HG03280 (cell line): ENCODE data around the gene GSN.

Source experiments
- ATAC-seq: cut with Tn5 transposase; IDR thresholded peaks from one replicate; pipeline ENCODE4 v1.9.1; 2021; ENCODE audit warnings: mild to moderate bottlenecking, moderate library complexity; ENCODE audit not compliant: unreplicated experiment

The GSN gene

DNA sequence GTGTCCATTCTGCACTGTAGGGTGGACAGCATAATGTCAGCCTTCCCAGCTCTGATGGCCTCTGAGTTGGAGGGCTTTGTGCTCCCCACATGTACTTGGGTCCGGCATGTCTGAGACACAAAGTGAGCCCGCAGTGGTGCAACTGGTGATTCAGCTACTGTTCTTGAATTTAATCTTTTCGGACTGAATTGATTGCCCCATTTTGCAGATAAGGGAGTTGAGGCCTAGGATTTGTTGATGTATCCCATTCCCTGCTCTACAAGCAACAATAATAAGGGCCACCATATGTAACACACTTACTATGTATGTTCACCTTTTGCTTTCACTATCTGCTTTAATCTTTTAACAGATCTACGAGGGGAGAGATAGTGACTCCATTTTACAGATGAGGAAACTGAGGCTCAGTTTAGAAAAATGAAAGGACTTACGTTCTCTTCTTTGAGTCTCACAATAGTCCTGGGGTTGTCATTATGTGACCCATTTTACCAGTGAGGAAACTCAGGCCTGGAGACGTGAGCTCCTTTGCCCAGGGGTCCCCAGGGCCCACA lies 4.5 kb downstream of the GSN start:
- ATAC-seq, result no peak

DNA sequence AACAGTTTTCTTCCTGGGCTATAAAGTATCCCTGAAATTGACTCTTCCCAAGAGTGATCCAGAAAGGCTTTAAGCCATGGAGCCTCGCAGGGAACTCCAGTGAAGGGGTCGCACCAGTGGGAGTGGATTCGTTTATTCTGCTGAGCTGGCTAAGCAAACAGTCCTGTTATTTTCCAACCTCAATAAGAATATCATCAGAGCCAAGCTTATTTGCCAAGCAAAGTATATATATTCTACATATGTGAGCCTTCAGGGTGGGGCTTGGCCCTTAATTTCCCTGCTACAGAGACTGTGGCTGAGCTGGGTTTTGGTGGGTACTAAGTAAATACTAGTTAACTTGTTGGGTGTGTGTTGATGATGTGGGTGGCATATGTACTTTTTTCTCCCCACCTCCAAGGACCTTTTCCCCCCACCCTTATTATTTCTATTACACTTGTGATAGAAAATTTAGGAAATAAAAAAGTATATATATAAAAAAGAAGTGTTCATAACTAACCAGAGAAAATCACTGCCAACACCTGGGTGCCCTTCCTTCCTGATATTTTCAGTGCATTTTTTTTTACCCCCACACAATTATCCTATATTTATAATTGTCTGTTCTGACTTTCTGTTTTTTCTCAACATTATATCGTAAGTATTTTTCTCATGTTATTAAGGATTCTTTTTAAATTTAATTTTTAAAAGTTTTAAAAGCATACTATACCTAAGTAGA lies 5.3 kb downstream of the GSN start:
- ATAC-seq, result no peak

DNA sequence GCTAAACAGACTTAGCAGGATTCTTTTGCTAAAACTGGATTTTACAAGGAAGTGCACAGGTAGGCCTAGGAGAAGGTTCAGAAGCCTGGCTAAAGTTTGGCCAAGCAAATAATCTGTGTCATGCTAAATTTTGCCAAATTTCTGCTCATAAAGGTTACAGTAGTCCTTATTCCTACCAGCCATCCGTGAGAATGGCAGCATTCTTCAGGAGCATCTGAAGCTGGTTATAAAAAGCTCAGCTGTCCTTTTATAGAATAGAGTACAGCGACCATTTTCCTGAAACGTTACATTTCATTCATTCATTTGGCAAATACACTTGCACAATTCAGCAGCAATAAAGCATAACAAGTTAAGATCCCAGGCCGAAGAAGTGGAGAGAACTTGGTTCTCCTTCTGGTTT lies 6.9 kb downstream of the GSN start:
- ATAC-seq, result no peak

DNA sequence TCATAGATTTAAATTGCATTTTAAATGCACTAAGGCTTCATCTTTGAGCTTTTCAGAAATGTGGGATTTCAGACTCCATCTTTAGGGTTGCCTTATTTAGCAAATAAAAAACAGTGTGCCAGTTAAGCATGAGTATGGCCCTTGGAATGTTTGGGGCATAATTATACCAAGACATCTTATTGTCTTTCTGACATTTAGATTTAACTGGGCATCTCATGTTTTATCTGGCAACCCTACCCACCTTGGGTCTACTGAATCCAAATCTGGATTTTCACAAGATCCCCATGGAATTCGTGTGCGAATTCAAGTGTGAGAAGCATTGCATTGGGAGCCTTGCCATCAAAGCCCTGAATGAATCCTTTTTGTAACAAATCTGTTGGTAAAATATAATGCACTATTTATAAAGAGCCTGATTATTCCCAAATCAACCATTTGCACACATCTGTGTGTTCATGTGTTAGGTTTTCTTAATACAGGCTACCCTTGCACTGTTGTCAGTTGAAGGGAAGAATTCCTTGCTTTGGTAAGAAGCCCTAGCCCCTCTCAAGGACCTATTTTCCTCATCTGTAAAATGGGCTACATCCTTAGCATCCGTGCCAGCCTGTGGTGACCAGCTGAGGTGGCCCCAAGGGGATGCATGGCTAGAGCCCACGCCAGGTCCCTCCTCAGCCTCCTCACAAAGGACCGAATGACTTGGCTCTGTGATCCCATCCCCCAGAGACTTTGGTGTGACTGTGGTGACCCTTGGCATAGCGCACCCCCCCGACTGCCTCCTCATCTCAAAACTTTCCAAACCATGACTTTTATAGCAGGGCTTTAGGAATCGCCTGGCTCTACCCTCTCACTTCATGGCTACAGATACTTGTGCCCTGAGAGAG lies 8.1 kb downstream of the GSN start:
- no peak for ATAC-seq

DNA sequence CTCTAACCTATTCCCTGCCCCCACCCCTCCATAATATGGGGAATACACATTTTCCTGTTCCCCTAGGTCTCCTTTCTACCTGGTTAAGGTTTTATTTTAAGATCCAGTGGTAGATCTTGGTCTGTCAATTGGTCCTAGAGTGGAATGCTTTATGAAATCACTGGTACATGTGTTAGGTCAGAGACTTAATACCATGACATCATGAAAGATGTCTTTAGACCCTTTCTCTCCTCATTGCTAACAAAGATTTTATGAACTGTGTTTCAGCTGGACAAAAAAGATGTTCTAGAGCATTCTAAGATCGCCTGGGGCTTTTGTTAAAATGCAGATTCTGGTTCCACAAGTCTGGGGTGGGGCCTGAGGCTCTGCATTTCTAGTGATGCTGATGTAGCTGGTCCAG lies 9.1 kb downstream of the GSN start:
- no peak for ATAC-seq

DNA sequence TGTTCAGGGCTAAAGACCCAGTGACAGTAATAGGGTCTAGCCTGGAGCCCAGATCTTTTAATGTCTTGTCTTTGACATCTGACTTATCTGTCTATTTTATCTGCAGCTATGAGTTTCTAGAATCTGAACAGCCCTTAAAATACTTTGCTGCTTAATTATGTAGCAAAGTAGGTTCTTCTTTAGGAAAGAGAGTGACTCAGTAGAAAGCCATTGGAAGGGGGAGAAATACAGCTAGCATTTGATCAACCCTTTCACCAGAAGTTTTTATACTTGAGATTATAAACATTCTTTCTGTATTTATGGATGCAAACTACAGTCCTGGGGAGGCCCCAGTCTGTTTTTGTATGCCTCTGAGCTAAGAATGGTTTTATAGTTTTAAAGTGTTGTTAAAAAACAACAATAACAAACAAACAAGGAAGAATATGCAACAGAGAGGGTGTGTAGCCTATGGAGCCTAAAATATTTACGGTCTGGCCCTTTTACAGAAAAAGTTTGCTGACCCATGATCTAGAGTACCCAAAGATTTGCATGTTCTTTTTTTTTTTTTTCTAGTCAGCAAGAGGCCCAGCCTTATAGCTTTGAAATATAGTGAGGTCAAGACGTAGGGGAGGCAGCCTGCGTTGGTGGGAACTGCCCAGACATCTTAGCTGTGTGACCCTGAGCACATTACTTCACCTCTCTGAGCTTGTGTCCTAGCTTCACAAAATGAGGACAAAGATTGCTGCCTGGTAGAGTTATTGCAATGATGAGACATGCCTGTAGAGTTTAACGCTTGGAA lies 9.7 kb downstream of the GSN start:
- no peak for ATAC-seq

DNA sequence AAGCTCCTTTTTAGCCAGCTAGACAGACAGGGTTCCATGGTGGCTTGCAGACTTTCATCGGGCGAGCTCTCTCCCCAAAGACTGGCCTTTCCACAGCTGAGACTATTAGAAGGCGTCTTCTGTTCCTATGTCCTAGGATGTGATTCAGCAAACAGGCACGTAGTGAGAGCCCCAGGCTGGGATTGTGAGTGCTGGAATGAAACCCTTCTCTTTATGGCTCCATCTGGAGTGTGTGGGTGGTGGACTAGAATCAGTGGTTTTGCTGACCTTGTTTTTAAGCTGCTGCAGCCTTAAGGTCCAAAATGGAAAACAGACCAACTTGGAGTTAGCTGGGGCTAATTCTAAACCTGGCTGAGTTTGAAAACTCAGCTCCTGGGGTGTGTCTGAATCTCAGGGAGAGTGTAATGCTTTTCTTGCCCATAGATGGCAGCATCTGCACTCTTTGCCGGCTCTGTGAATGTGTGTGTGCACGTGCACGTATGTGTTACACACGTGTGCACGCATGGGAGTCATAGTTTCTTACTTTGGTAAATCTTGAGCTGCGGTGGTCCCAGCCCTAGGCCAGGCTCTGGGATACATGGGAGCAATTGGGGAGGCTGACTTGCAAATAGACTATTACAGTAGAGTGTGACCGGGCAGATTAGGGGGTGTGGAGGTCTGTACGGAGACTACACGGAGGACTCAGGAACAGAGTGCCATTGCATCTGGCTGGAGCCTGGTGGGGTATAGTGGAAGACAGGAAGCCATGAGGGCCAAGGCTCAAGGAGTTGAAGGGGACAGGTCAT lies 10.7 kb downstream of the GSN start:
- ATAC-seq, result no peak

DNA sequence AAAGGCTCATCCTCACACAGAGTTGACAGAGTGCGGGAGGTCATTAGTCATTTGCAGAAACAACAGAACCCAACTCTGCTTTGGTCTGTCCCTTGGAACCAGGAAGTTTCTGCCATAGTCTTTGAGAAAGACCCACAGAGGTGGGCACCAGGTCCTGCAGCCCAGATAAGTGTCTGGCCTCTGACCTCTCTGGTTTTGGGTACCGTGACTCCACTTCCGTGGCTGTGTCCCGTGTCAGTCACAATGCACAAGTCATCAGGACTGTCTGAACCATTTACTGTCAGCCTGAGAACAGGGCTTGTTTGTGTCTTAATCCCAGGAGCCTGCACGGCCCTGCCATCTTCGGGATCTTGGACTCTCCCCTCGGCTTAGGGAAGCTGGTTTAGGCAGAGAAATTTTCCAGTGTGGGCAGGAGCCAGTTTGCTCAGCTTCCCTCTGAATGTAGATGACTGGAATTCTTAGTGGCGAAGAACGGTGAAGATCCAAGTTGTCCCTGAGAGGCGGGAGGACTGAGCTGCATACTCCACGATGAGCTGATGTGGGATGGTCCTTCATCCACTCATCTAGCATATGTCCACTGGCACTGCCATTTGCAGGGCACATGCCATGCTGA lies 11.9 kb downstream of the GSN start:
- no peak for ATAC-seq

DNA sequence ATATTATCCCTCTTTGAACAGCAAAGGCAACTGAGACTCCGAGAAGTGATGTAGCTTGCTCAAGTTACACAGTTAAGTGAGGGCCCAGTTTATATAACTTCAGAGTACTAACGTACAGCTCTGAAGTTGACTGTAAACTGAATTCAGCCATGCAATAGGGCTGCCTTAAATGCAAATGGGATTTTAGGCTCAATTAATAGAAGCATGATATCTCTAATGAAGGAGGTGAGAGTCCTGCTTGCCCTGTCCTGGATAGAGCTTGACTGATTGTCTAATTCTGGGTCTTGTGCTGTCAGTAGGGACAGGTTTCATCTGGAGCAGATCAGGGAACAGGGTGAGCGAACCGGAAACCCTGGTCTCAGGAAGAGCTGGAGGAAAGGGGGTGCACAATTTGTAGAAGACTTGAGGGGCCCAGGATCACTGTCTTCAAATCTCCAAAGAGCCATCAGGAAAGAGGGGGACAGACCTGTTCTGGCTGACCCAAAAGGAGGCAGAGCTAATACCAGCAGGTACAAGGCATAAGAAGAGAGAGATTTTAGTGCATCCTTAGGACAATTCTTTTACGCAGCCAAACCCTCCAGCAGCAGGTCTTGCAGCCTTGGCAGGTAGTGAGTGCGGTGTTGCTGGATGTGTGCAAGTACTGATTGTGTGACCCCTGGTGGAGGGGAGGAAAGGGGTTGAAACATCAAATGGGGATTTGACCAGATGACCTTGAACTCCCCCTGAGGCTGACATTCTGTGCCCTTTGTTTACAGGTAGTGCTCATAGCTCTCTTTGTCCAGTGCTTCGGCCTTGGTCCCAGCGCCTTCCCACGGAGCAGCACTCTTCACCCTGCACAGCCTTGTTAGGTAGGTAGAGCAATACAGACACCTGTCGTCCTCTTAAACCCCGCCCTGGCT lies 13.0 kb downstream of the GSN start:
- ATAC-seq, result no peak

DNA sequence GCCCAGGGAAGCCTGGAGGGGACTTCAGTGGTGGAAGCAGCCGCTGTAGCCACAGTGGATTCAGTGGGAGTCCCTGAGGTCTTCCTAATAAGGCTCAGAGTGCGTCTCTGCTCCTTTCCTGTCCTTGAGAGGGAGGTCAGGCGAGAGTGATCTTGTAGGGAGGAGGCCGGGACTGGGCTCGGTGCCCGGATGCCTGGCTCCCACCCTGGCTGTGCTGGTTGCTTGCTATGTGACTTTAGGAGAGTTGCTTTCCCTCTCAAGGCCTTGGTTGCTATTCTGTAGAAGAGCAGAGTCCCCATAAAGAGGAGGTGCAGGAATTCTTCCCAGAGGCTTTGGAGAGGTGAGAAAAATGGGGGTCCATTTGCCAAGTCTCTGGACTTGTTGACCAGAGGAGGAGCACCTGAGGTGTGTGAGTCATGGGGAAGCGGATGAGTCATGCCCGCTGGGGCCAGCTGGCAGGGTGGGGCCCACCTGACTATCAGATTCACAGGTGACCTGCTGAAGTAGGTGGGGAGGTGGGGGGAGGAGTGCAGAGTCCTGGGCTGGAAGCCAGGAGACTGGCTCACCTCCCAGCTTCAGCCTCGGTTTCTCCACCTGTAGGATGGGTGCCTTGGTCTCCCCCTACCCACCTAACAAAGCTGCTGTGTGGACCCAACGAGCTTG lies 13.8 kb downstream of the GSN start:
- ATAC-seq, result no peak

DNA sequence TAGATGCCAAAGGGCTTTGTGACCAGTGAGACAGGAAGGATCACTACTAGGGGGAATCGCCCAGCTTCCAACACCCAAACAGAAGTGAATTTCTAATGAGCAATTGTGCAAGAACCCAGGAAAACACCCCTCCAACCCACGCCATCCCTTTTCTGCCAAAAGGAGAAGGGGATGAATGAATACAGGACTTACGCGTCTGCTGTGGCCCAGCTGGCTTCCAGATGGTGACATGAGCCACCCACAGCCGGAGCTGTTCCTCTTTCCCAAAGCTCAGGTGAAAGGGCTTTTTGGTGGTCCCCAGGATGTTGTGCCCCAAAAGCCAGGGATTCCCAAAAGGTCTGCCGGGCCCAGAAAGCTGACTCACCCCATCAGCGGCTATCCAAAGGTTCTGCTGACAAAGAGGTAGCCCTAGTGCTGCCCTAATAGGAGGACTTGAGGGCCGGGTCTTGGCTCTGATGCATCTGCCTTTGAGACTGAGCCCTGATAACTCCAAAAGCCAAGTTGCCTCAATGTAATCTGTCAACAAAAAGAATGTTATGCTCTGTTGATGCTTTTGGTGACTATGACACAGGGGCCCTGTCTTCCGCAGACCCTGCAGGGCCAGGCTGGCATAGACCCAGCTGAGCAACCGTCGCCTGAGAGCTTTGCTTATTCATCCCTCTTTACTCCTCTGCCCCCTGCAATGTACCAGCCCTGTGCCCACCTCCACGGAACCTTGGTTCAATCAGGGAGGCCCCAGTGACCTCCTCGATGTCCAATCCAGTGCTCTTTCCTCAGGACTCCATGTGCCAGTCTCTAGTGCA lies 14.5 kb downstream of the GSN start:
- no peak for ATAC-seq

DNA sequence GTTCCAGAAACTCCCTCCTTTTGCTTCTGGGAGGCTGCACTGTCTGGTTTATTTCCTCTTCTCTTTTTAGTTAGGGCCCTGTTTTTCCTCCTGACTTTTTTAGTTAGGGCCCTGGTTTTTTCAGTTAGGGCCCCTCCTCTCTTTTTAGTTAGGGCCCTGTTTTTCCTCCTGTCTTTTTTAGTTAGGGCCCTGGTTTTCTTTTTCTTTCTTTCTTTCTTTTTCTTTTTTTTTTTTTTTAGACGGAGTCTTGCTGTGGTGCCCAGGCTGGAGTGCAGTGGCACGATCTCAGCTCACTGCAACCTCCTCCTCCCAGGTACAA lies 15.1 kb downstream of the GSN start:
- no peak for ATAC-seq

DNA sequence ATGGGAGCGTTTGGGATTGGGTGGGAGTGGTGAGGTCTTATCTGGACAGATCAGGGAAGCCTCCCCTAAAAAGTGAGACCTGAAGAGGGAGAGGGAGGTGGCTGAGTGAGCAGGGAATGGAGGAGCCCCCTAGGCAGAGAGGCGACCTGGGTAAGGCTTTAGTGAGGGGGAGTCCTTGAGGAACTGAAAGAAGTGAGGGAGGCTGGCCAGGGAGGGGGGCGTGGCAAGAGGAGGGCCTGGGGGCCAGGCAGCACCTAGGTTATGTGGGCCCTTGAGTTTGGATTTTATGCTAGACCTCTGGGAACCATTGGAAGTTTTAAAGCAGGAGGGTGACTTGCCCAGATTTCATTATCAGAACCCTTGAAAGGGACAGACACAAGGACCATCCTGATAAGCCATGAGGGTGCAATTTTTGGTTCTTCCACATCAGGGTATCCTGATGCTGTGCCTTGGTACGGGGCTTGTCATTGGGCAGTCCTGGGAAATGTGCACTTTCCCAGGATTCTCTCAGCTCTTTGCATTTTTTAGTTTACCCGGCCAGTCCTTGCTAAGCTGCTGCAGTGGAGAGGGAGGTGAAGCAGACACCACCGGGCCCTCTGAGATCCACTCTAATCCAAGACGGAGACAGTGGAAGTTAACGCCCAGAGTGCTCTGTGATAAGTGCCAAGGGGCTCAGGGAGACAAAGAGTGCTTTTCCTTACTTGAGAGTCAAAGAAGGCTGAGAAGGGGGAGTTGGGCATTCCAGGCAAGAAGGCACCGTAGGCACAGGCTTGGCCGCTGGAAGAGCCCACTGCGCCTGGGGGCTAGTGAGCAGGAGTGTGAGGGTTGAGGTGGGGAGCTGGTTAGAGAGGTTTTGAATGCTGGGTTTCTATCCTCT lies 16.1 kb downstream of the GSN start:
- ATAC-seq, result no peak

DNA sequence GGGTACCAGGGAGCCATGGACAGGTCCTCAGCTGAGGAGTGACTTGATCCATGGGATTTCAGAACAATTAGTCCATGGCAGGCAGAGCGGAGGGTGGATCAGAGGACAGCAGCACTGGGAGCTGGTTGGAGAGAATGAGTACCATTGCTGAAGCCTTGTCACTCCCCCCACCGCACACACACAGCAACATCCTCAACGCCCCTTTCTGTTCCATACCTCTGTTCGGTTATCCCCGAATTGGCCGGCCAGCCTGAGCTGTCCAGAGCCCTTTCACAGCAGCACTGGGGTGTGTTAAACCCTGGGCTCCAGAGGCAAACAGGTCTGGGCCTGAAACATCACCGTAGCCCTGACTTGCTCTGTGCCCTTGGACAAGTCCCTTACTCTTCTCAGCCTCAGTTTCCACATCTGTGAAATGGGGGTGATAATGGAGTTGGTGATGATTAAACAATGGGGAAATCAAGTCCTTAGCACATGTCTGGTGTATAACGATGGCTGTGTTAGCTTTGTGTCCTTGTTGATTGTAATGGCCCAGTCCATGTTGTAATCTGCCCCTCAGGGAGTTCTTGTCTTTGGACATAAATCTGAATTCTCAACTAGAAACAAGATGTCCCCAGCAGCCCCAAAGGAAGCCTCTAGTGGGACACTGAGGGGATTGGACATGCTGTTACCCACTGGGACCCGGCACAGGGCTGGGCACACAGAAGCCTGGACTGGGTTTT lies 16.9 kb downstream of the GSN start:
- no peak for ATAC-seq

DNA sequence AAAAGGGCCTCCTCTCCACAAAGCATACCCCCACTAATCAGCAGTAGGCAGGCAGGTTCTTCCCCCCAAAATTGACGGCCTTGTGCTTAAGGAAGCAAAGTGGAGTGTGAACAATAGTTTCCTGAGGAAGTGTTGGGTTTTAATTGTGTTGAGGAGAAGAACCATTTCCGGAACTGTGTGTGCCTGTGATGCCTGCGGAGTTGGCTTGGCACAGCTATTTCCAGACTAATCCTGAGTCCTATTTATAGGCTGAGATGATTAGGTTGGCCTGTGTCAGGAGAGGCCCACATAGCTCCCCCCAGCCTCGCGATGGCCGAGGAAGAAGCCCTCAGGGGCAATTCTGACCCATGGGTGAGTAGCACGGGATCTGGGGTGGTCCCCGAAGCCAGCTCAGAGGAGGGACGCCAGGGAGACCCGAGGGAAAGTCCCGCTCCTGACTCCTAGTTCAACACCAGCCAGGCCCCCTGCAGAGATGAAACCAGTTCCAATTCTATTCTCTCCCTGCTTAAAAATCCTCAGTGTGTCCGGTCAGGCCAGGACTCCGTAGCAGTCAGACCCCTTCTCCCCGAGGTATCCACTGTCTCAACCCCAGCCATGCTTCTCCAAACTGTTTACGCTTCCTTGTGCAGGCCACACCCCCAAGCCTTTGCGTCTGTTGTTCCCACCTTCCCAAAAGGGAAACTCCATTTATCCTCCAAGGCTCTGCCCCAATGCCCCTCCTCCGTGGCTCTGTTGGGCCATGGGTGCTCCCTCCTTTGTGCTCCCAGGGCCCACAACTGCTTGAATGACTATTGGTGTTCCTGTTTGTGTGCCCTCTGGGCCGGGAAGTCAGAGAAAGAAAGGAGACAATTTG lies 18.1 kb downstream of the GSN start:
- no peak for ATAC-seq

DNA sequence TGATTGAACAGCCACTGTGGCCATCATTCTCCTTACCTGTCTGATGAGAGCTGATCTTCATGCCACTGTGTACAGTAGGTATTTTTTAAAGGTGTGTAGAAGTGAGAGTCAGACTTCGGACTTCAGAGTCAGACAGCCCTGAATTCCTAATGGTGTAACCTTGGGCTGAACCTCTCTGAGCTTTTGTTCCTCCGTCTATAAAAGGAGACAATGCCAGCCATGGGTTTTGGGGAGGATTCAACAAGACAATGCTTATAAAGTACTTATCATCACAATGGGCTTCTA lies 18.7 kb downstream of the GSN start:
- ATAC-seq, result no peak
